Hepatocyte (in vitro differentiated cells): Measurements from ENCODE around the gene SPECC1. TPM values are rescaled to one million over a fixed set of nuclear protein-coding genes. Genes with fewer than 3 reads are reported as not detected.

Experiments
- DNase-seq: peaks from one replicate; pipeline ENCODE4 v3.0.0-alpha.2; 2016; ENCODE audit warnings: low spot score
- H2AFZ ChIP-seq: fragments of 200-600 bp; sonication (generic); 2 replicates; pipeline ENCODE4 v1.6.0; 2016; ENCODE audit warnings: antibody characterized with exemption, mild to moderate bottlenecking
- H3K27ac ChIP-seq: fragments of 200-600 bp; sonication (generic); 2 replicates; pipeline ENCODE4 v1.5.1; 2016; ENCODE audit warnings: mild to moderate bottlenecking
- H3K27me3 ChIP-seq: fragments of 200-600 bp; sonication (generic); 2 replicates; pipeline ENCODE4 v1.6.1; 2016
- H3K36me3 ChIP-seq: fragments of 200-600 bp; sonication (generic); replicated peaks from 2 replicates; pipeline ENCODE4 v1.5.1; 2016; ENCODE audit warnings: low read depth; ENCODE audit not compliant: insufficient read depth
- H3K4me1 ChIP-seq: fragments of 200-600 bp; sonication (generic); 2 replicates; pipeline ENCODE4 v1.5.1; 2016; ENCODE audit warnings: mild to moderate bottlenecking, moderate library complexity; ENCODE audit not compliant: insufficient read depth
- H3K4me2 ChIP-seq: fragments of 200-600 bp; sonication (generic); 2 replicates; pipeline ENCODE4 v1.6.0; 2016
- H3K4me3 ChIP-seq: fragments of 200-600 bp; sonication (generic); 2 replicates; pipeline ENCODE4 v1.5.1; 2016; ENCODE audit warnings: mild to moderate bottlenecking
- H3K79me2 ChIP-seq: fragments of 200-600 bp; sonication (generic); 2 replicates; pipeline ENCODE4 v1.6.0; 2017; ENCODE audit warnings: mild to moderate bottlenecking
- H3K9me2 ChIP-seq: fragments of 200-600 bp; sonication (generic); replicated peaks from 2 replicates; pipeline ENCODE4 v1.6.0; 2017; ENCODE audit warnings: mild to moderate bottlenecking; ENCODE audit not compliant: insufficient read depth
- H3K9me3 ChIP-seq: fragments of 200-600 bp; sonication (generic); 2 replicates; pipeline ENCODE4 v1.5.1; 2016; ENCODE audit warnings: low read depth, mild to moderate bottlenecking
- H4K20me1 ChIP-seq: fragments of 200-600 bp; sonication (generic); 2 replicates; pipeline ENCODE4 v1.6.0; 2016; ENCODE audit warnings: mild to moderate bottlenecking; ENCODE audit not compliant: insufficient read depth, poor library complexity, severe bottlenecking
- EZH2 ChIP-seq: fragments of 200-600 bp; sonication (generic); IDR thresholded peaks from 2 replicates; pipeline ENCODE4 v1.6.1; 2016; ENCODE audit warnings: antibody characterized with exemption, mild to moderate bottlenecking, borderline replicate concordance
- EZH2phosphoT487 ChIP-seq: fragments of 200-600 bp; sonication (generic); IDR thresholded peaks from one replicate; pipeline ENCODE4 v1.6.1; 2018; ENCODE audit warnings: antibody characterized with exemption, mild to moderate bottlenecking, low read depth, moderate library complexity; ENCODE audit not compliant: unreplicated experiment, severe bottlenecking
- WGBS: methylation state at CpG from one replicate; pipeline ENCODE4 v1.1.6; 2016; ENCODE audit warnings: low lambda C conversion rate; ENCODE audit errors: missing lambda C conversion rate; 5-methylcytosine and 5-hydroxymethylcytosine counted together
- polyA plus RNA-seq: library from polyadenylated mRNA; unstranded; fragments of >200 nt; fragmentation: Nextera tagmentation; extraction: Ambion mirVana; gene quantifications from 2 replicates; pipeline ENCODE4 v1.2.1, GENCODE V29; 2016
- total RNA-seq: library from RNA; depleted of rRNA; stranded (reverse); fragments of >200 nt; gene quantifications from 2 replicates; pipeline ENCODE4 v1.2.3, GENCODE V29; 2014
- TF ChIP-seq, protein P1 (sequence below): fragments of 200-600 bp; sonication (generic); IDR thresholded peaks from 2 replicates; pipeline ENCODE4 v1.5.1; 2016; ENCODE audit warnings: antibody characterized with exemption, mild to moderate bottlenecking; ENCODE audit not compliant: poor library complexity

SPECC1 gene
- total and polyA plus RNA-seq, 2 experiments from 2014 or later: 20.4 to 57.5 TPM

DNA sequence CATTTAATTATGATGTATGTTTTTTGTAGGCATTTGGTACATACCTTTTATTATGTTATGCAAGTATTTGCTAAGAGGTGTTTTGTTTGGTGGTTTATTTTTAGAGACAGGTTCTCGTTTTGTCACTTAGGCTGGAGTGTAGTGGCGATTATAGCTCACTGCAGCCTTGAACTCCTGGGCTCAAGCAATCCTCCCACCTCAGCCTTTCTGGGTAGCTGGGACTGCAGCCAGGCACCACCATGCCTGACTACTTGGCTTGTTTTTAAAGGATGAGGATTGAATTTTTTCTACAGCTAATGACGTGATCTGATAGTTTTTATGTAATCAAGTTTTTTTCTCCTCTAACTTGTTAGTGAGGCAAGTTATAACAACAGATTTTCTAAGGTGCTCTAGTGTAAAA lies 199.6 kb downstream of the SPECC1 start:
- Histone ChIP-seq H3K4me2 (no peak overlapping the region), H3K36me3 (no peaks in the 10 kb centered on the region), H4K20me1 (no peaks in the 10 kb centered on the region), H3K9me3 (no peaks in the 10 kb centered on the region), H3K4me3 (no peak overlapping the region), H3K4me1 (no peaks in the 10 kb centered on the region), H3K27me3 (no peaks in the 10 kb centered on the region), H3K79me2 (no peaks in the 10 kb centered on the region), H2AFZ (no peak overlapping the region), H3K9me2 (no peaks in the 10 kb centered on the region), H3K27ac (no peak overlapping the region)
- DNase-seq: no peak
- no peak for TF ChIP-seq EZH2
- TF ChIP-seq, protein P1, sequence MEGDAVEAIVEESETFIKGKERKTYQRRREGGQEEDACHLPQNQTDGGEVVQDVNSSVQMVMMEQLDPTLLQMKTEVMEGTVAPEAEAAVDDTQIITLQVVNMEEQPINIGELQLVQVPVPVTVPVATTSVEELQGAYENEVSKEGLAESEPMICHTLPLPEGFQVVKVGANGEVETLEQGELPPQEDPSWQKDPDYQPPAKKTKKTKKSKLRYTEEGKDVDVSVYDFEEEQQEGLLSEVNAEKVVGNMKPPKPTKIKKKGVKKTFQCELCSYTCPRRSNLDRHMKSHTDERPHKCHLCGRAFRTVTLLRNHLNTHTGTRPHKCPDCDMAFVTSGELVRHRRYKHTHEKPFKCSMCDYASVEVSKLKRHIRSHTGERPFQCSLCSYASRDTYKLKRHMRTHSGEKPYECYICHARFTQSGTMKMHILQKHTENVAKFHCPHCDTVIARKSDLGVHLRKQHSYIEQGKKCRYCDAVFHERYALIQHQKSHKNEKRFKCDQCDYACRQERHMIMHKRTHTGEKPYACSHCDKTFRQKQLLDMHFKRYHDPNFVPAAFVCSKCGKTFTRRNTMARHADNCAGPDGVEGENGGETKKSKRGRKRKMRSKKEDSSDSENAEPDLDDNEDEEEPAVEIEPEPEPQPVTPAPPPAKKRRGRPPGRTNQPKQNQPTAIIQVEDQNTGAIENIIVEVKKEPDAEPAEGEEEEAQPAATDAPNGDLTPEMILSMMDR: no peak
- no peak for TF ChIP-seq EZH2phosphoT487
- 93% methylated on average over 3 of the region's 3 CpGs for WGBS

DNA sequence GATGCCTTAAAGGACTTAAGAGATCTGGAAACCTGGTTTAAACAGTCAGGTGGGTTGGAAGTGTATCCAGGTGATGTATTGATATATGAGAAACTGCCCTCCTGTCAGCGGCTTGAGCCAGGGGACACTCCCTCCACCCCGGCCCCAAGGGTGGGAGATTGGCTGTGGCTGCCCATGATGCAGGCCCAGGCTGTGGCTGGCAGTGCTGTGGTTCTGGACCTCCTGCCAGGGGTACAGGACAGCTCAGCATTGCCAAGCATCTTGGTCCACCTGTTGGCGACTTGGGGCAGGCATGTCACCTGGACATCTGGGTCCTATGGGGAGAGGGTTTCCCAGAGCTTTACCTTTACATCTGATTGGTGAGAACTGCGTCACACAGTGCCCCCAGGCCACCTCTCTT lies 201.0 kb downstream of the SPECC1 start:
- WGBS: 93% methylated on average over 4 of the region's 4 CpGs
- TF ChIP-seq EZH2phosphoT487: no peak
- TF ChIP-seq, protein P1: no peak
- TF ChIP-seq EZH2: no peak
- H3K4me2 ChIP-seq: no peak overlapping the region
- no peak overlapping the region for H2AFZ ChIP-seq
- H3K27ac ChIP-seq: no peak overlapping the region
- no peaks in the 10 kb centered on the region for H4K20me1 ChIP-seq
- H3K9me2 ChIP-seq: no peaks in the 10 kb centered on the region
- no peaks in the 10 kb centered on the region for H3K9me3 ChIP-seq
- no peaks in the 10 kb centered on the region for H3K27me3 ChIP-seq
- no peak for DNase-seq
- no peaks in the 10 kb centered on the region for H3K4me1 ChIP-seq
- H3K79me2 ChIP-seq: no peaks in the 10 kb centered on the region
- no peak overlapping the region for H3K4me3 ChIP-seq
- no peaks in the 10 kb centered on the region for H3K36me3 ChIP-seq

DNA sequence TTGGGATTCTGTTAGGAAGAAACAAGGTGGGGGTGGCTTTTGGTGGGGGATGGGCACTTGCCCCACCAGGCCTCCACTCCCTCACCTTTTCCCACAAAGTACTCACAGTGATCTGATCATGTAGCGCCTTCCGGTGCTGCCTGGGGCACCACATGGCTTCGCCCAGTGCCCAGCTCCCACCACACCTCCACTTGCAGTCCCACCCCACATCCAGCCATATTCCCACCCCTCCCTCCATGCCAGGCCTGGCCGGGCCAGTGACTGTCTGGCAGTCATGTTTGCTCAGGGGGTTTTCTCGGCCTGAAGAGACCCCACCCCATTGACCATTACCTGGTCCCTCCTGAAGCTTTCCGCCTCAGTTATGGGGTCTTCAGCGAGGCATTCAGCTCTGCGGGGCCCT lies 201.5 kb downstream of the SPECC1 start:
- H3K27ac ChIP-seq: no peak overlapping the region

More for the DNA sequence above, 201.5 kb downstream of the SPECC1 start:
- Histone ChIP-seq H3K36me3 (no peaks in the 10 kb centered on the region), H3K27me3 (no peaks in the 10 kb centered on the region), H3K9me3 (no peaks in the 10 kb centered on the region), H3K4me3 (no peak overlapping the region), H4K20me1 (no peaks in the 10 kb centered on the region), H3K4me2 (no peak overlapping the region), H3K9me2 (no peaks in the 10 kb centered on the region), H3K4me1 (no peaks in the 10 kb centered on the region), H2AFZ (no peak overlapping the region), H3K79me2 (no peaks in the 10 kb centered on the region)
- 98% methylated on average over 8 of the region's 8 CpGs for WGBS
- TF ChIP-seq, protein P1: no peak
- TF ChIP-seq EZH2phosphoT487: no peak
- TF ChIP-seq EZH2: no peak
- no peak for DNase-seq
